Mucosa of descending colon (tissue), 3 donors: Measurements from ENCODE around the gene OMP. TPM values are rescaled to one million over a fixed set of nuclear protein-coding genes. Genes with fewer than 3 reads are reported as not detected.

Source experiments
- ATAC-seq: fragments of 200-7000 bp; cut with Tn5 transposase; one replicate; pipeline ENCODE4 v1.9.1; 2020; ENCODE audit warnings: mild to moderate bottlenecking, moderate library complexity
- DNase-seq, 3 donors: peaks; one replicate each; pipeline ENCODE4 v3.0.0-alpha.2; 2020
- H3K36me3 ChIP-seq: fragments of 200-600 bp; one replicate; pipeline ENCODE4 v1.8.0; 2021; ENCODE audit warnings: low read depth, mild to moderate bottlenecking
- H3K4me1 ChIP-seq: fragments of 200-600 bp; one replicate; pipeline ENCODE4 v1.8.0; 2021; ENCODE audit warnings: low read depth, mild to moderate bottlenecking
- H3K4me3 ChIP-seq: fragments of 200-600 bp; one replicate; pipeline ENCODE4 v1.8.0; 2021; ENCODE audit warnings: mild to moderate bottlenecking
- H3K9me3 ChIP-seq: fragments of 200-600 bp; one replicate; pipeline ENCODE4 v1.8.0; 2021; ENCODE audit warnings: mild to moderate bottlenecking
- CTCF ChIP-seq: fragments of 200-600 bp; IDR thresholded peaks from one replicate; pipeline ENCODE4 v1.8.0; 2022; ENCODE audit warnings: antibody characterized with exemption, mild to moderate bottlenecking
- intact Hi-C, 2 donors: fragments of 100-400 bp; cut with DNase I in 1 of 2; cut with micrococcal nuclease in 1 of 2; formaldehyde crosslinking; loops; one replicate each; pipeline versions ENCODE4 v1.11.0 to v1.11.1; 2022; cut with DNase I, micrococcal nuclease
- total RNA-seq, 3 donors: library from RNA; stranded (reverse); fragmentation: NEBNext Ultra II Directional in 2 of 3; extraction: Animal tissue kit (Norgen Biotek cat#: 25700) in 2 of 3; gene quantifications; one replicate each; pipeline versions ENCODE4 v1.2.1 to v1.2.4, GENCODE V29; 2021 to 2023
- donor health status: DM: no; HTN: no; CAD: no; lungs with moderate emphysema.
- donor health status: DM: no; HTN: no; CAD: no.
- donor health status: DM: no; HTN: yes; CAD: no.

OMP gene
- total RNA-seq, 3 donors from 2014 or later, result 10.3 to 21.1 (median 11.3) TPM

- peaks cover 67% of the 10 kb centered on the region for H3K4me1 ChIP-seq
Observed at GRCh38 chr11:77074626-77075221, 27.9 kb upstream of the OMP start.

GRCh38 chr11:77075425-77075905 lies 27.2 kb upstream of the OMP start:
- ATAC-seq, result peak; percentile 75

More at GRCh38 chr11:77074626-77075221, 27.9 kb upstream of the OMP start:
- H3K36me3 ChIP-seq, result no peaks in the 10 kb centered on the region
- DNase-seq, result peak in 1 of 3 donors; percentile 50
- intact Hi-C loops, result no loop called here
- no peak overlapping the region for H3K4me3 ChIP-seq
- TF ChIP-seq CTCF, result no peak
- ATAC-seq, result no peak
- no peaks in the 10 kb centered on the region for H3K9me3 ChIP-seq

GRCh38 chr11:77079666-77080065 lies 23.0 kb upstream of the OMP start:
- Histone ChIP-seq H3K36me3 (no peaks in the 10 kb centered on the region), H3K9me3 (no peaks in the 10 kb centered on the region), H3K4me3 (no peak overlapping the region), H3K4me1 (peaks cover 60% of the 10 kb centered on the region)
- intact Hi-C loops, result no loop called here
- TF ChIP-seq CTCF, result no peak
- ATAC-seq (no peak), DNase-seq (no peak)

More at GRCh38 chr11:77075425-77075905, 27.2 kb upstream of the OMP start:
- Histone ChIP-seq H3K4me1 (peaks cover 64% of the 10 kb centered on the region), H3K4me3 (no peak overlapping the region), H3K36me3 (no peaks in the 10 kb centered on the region), H3K9me3 (no peaks in the 10 kb centered on the region)
- peak; percentile 70 to 85 (median 71) for DNase-seq
- intact Hi-C loops, result no loop called here
- no peak for TF ChIP-seq CTCF

- no peak overlapping the region for H3K4me3 ChIP-seq
- TF ChIP-seq CTCF, result no peak
- intact Hi-C loops, result no loop called here
- H3K9me3 ChIP-seq, result no peaks in the 10 kb centered on the region
- ATAC-seq (no peak), DNase-seq (peak in 1 of 3 donors; percentile 17)
- H3K4me1 ChIP-seq, result peaks cover 62% of the 10 kb centered on the region
- no peaks in the 10 kb centered on the region for H3K36me3 ChIP-seq
Observed at GRCh38 chr11:77080643-77081210, 21.9 kb upstream of the OMP start.

- peaks cover 63% of the 10 kb centered on the region for H3K4me1 ChIP-seq
- no peak overlapping the region for H3K4me3 ChIP-seq
- no peak for ATAC-seq
- DNase-seq, result peak in 1 of 3 donors; percentile 28
- H3K36me3 ChIP-seq, result no peaks in the 10 kb centered on the region
- no peak for TF ChIP-seq CTCF
- intact Hi-C loops, result no loop called here
- H3K9me3 ChIP-seq, result no peaks in the 10 kb centered on the region
Observed at GRCh38 chr11:77081381-77081851, 21.2 kb upstream of the OMP start.
